PFSK-1 (cell line): ENCODE results near the gene CD99.

ENCODE experiments used
- FOXP2 ChIP-seq: optimal IDR thresholded peaks from 2 replicates; pipeline ENCODE3; 2011; ENCODE audit warnings: borderline replicate concordance, control low read depth, inconsistent platforms; ENCODE audit not compliant: insufficient read depth; ENCODE audit errors: extremely low read length, extremely low read depth
- POLR2AphosphoS5 ChIP-seq: IDR thresholded peaks from 2 replicates; pipeline ENCODE4 v1.6.1; 2012; ENCODE audit warnings: low read depth, mild to moderate bottlenecking, control low read depth, low read length, moderate library complexity
- REST ChIP-seq, 2 experiments: IDR thresholded peaks; 2 replicates each; pipeline versions ENCODE4 v1.6.1 to v1.8.0; 2011 to 2012; ENCODE audit warnings: low read depth in 2 of 2, low read length in 2 of 2, control low read depth in 1 of 2, inconsistent platforms in 1 of 2, mild to moderate bottlenecking in 1 of 2, moderate library complexity in 1 of 2; ENCODE audit not compliant: insufficient read depth in 1 of 2
- SIN3A ChIP-seq: IDR thresholded peaks from 2 replicates; pipeline ENCODE4 v1.6.1; 2012; ENCODE audit warnings: mild to moderate bottlenecking, low read length, moderate library complexity, borderline replicate concordance; ENCODE audit not compliant: insufficient read depth
- TAF1 ChIP-seq: IDR thresholded peaks from 2 replicates; pipeline ENCODE4 v1.6.1; 2012; ENCODE audit warnings: low read length, control low read depth, borderline replicate concordance; ENCODE audit not compliant: insufficient read depth

Gene CD99

GRCh38 chrX:2767631-2768455 is 76.7 kb downstream of the CD99 start:
- no peak for TF ChIP-seq POLR2AphosphoS5
- TF ChIP-seq SIN3A = no peak
- TF ChIP-seq TAF1 = no peak
- TF ChIP-seq REST (IDR thresholded peaks at IDR 0.05; ENCODE audit: insufficient read depth in 1 of 2, low read depth in 2 of 2, low read length in 2 of 2) = no peak
- TF ChIP-seq FOXP2 = no peak

GRCh38 chrX:2769615-2770014 is 78.5 kb downstream of the CD99 start:
- TF ChIP-seq TAF1 (no peak), POLR2AphosphoS5 (no peak), REST (IDR thresholded peaks at IDR 0.05; ENCODE audit: insufficient read depth in 1 of 2, low read depth in 2 of 2, low read length in 2 of 2) (no peak), FOXP2 (no peak), SIN3A (no peak)

- TF ChIP-seq POLR2AphosphoS5 (no peak), SIN3A (no peak), FOXP2 (no peak), TAF1 (no peak), REST (IDR thresholded peaks at IDR 0.05; ENCODE audit: insufficient read depth in 1 of 2, low read depth in 2 of 2, low read length in 2 of 2) (no peak)
These were observed 83.0 kb downstream of the CD99 start for GRCh38 chrX:2774057-2774456.

- TF ChIP-seq SIN3A (no peak), POLR2AphosphoS5 (no peak), TAF1 (no peak), REST (IDR thresholded peaks at IDR 0.05; ENCODE audit: insufficient read depth in 1 of 2, low read depth in 2 of 2, low read length in 2 of 2) (no peak), FOXP2 (no peak)
These were observed 83.7 kb downstream of the CD99 start for GRCh38 chrX:2774776-2775175.
